ENCODE measurements around the gene LPAR6.

- TF ChIP-seq ZNF274 (IDR thresholded peaks at IDR 0.05; ENCODE audit: low read depth, low read length) (no peak), YY1 (IDR thresholded peaks at IDR 0.05; ENCODE audit: insufficient read depth, insufficient read length) (no peak)
These were observed 7.0 kb downstream of the LPAR6 start for GRCh38 chr13:48405875-48406274.

Measured in NT2/D1 (cell line).